Stimulated activated naive CD8-positive, alpha-beta T cell treated with anti-CD3 and anti-CD28 coated beads, Interleukin-15, amount 100 ng/mL, for 72 hours (primary cell): ENCODE data around the gene PILRA.
A peak's percentile ranks its signal among the peaks of the same experiment; 100 is the strongest.
"Not testable (repeated sequence)": the region's sequence is repeated elsewhere in the genome, so short reads cannot be mapped to it uniquely, and the experiment has no call there.

Source experiments
- ATAC-seq: fragments of 150-1000 bp; cut with Tn5 transposase; 2 replicates; pipeline ENCODE4 v1.10.0; 2021; ENCODE audit warnings: mild to moderate bottlenecking, moderate library complexity
- DNase-seq, 2 donors: peaks; one replicate each; pipeline ENCODE4 v3.0.0; 2021 to 2022
- H3K27ac Mint-ChIP-seq, 2 donors: one replicate each; pipeline ENCODE4 v1.8.0; 2022; ENCODE audit warnings: mild to moderate bottlenecking in 2 of 2, mixed read lengths in 2 of 2, moderate library complexity in 2 of 2
- H3K27me3 Mint-ChIP-seq: one replicate; pipeline ENCODE4 v1.8.0; 2022; ENCODE audit warnings: mixed read lengths
- H3K4me1 Mint-ChIP-seq: one replicate; pipeline ENCODE4 v1.8.0; 2022; ENCODE audit warnings: mild to moderate bottlenecking, mixed read lengths
- H3K4me3 Mint-ChIP-seq, 2 donors: one replicate each; pipeline ENCODE4 v1.8.0; 2022; ENCODE audit warnings: mild to moderate bottlenecking in 2 of 2, mixed read lengths in 2 of 2, moderate library complexity in 1 of 2
- H3K9me3 Mint-ChIP-seq, 2 donors: one replicate each; pipeline ENCODE4 v1.8.0; 2022; ENCODE audit warnings: mixed read lengths in 2 of 2

PILRA gene

DNA sequence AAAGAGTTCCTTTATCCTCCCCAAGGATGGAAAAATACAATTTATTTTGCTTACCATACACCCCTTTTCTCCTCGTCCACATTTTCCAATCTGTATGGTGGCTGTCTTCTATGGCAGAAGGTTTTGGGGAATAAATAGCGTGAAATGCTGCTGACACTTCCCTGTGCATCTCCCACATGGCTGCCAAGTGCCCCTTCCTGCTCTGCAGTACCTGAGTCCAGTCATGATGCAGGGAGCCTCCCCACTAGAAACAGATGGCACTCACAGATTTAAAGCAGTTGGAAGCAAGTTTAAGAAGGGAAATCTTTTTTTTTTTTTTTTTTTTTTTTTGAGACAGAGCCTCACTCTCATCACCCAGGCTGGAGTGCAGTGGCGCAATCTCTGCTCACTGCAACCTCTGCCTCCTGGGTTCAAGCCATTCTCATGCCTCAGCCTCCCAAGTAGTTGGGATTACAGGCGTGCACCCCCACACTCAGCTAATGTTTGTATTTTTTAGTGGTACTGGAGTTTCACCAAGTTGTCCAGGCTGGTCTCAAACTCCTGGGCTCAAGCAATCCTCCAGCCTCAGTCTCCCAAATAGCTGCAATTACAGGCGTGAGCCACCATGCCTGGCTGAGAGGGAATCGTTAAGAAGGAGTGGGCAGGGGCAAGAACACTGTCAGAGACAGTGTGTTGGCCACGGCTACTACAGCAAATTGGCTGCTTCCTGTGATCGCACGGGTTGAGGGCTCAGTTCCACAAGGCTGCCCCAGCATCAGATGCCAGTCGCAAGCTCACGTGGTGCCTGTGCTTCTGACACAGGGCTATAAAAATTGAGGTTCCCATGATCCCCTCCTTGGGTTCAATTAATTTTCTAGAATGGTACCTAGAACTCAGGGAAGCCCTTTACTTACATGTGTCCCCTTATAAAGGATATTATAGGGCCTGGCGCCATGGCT, 5.3 kb upstream of the PILRA start:
- DNase-seq (no peak), ATAC-seq (no peak)
- Mint-ChIP-seq H3K27ac (no peak overlapping the region), H3K4me3 (no peak overlapping the region), H3K27me3 (no peaks in the 10 kb centered on the region), H3K9me3 (no peaks in the 10 kb centered on the region), H3K4me1 (peaks cover 82% of the 10 kb centered on the region)

DNA sequence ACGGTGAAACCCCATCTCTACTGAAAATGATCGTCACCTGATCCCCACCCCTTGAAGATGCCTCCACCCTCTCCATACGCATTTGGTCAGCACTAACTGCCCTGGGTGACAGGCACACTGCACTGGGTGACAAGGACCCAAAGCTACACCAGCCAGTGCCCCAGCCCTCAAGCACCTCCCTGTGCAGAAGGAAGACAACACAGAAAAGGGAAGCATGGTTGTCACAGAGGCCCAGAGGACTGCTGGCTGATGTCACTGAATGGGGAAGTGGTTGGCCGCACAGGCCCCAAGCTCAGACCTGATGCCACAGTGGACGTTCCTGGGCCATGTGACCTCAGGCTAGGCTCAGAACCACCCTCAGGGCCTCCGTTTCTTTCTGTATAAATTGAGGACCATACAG, 4.2 kb upstream of the PILRA start:
- no peak overlapping the region for H3K4me3 Mint-ChIP-seq
- H3K27me3 Mint-ChIP-seq, result no peaks in the 10 kb centered on the region
- ATAC-seq, result no peak
- DNase-seq, result no peak
- peak overlapping the region in 1 of 2 donors; percentile 74 for H3K27ac Mint-ChIP-seq
- peaks cover 82% of the 10 kb centered on the region for H3K4me1 Mint-ChIP-seq
- no peaks in the 10 kb centered on the region for H3K9me3 Mint-ChIP-seq

DNA sequence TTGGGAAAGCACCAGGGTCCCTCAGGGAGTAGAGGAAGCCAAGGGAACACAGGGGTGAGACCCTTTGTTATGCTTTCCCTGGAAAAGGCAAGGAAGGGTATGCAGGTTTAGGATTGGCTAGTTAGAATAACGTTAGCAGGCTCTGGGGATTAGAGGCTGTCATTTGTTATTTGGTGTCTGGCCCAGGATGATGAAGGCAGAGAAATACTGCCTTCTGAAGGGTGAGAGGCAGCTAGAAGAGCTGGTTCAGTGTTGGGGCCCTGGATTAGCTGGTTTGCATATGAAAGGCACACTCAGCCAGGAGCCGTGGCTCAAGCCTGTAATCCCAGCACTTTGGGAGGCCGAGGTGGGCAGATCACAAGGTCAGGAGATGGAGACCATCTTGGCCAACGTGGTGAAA, 3.0 kb upstream of the PILRA start:
- H3K27me3 Mint-ChIP-seq, result no peaks in the 10 kb centered on the region
- H3K9me3 Mint-ChIP-seq, result no peaks in the 10 kb centered on the region
- no peak overlapping the region for H3K4me3 Mint-ChIP-seq
- peak overlapping the region in 1 of 2 donors; percentile 84 for H3K27ac Mint-ChIP-seq
- peaks cover 82% of the 10 kb centered on the region for H3K4me1 Mint-ChIP-seq
- ATAC-seq (no peak), DNase-seq (no peak)

DNA sequence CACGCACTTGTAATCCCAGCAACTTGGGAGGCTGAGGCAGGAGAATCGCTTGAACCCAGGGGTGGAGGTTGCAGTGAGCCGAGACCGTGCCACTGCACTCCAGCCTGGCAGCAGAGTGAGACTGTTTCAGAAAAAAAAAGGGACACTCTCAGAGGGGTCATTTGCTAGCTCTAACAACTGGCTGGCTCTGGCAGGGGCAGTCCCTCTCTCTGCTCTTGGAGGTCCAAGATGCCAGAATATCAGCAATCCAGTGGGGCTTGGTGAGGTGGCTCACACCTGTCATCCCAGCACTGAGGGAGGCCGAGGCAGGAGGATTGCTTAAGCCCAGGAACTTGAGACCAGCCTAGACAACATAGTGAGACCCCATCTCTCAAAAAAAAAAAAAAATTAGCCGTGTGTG, 2.5 kb upstream of the PILRA start:
- no peak overlapping the region for H3K4me3 Mint-ChIP-seq
- H3K4me1 Mint-ChIP-seq, result peaks cover 77% of the 10 kb centered on the region
- H3K27me3 Mint-ChIP-seq, result no peaks in the 10 kb centered on the region
- peak overlapping the region in 1 of 2 donors; percentile 98 for H3K27ac Mint-ChIP-seq
- no peaks in the 10 kb centered on the region for H3K9me3 Mint-ChIP-seq
- no peak for DNase-seq
- ATAC-seq, result no peak

DNA sequence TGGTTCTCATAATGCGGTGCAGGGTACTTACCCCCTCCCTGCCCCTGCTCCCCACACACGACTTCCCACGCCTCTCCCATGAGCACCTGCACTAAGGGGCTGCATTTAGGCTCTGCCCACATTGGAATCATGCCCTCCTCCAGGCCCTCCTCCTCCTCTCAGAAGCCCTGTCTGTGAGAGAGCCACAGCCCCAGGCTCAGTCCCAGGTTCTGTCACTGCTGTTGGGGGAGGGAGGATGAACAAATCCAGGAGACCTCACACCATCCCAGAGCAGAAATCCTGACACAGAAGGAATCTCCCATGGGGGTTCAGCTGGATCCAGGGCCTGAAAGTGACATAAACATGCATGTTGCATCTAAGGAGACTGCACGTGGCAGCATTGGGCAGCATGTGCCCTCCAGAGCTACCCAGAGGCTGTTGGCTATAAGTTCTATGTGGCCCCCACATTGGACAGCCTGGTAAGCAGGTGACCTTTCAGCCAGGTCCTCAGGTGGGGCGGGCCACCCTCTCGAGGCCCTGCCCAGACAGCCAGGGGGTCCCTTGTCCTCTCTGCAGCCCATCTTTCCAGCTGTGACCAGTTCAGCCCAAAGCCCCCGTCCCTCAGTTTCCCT, 1.6 kb upstream of the PILRA start:
- Mint-ChIP-seq H3K9me3 (no peaks in the 10 kb centered on the region), H3K4me3 (peak overlapping the region in 1 of 2 donors; percentile 63), H3K27ac (peak overlapping the region; percentile 97 to 98), H3K27me3 (no peaks in the 10 kb centered on the region), H3K4me1 (peaks cover 68% of the 10 kb centered on the region)
- ATAC-seq, result peak; percentile 1
- DNase-seq, result no peak

DNA sequence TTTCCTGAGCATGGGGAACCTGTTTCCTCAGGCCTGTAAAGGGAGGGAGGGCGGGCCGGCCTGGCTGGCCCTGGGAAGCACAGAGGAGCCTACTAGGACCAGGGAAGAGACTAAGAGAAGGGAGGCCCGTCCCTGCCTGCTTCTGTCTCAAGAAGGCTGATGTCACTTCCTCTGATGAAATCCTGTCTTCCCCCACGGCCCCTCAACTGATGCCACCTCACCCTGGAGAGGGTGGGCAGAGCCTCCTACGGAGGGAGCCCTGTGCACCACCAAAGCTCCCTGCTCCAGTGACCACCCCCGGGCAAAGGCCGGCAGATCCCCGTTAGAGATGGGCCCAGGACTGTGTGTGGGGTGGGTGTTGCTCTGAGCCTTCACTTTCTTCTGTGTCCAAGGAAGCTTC, 1.0 kb upstream of the PILRA start:
- peak in 1 of 2 donors; percentile 41 for DNase-seq
- peak overlapping the region; percentile 65 to 77 for H3K4me3 Mint-ChIP-seq
- peak; percentile 62 for ATAC-seq
- H3K4me1 Mint-ChIP-seq, result peaks cover 62% of the 10 kb centered on the region
- H3K27me3 Mint-ChIP-seq, result no peaks in the 10 kb centered on the region
- H3K27ac Mint-ChIP-seq, result peak overlapping the region; percentile 97 to 98
- no peaks in the 10 kb centered on the region for H3K9me3 Mint-ChIP-seq

- Mint-ChIP-seq H3K9me3 (no peaks in the 10 kb centered on the region), H3K4me3 (peak overlapping the region; percentile 65 to 77), H3K27me3 (no peaks in the 10 kb centered on the region), H3K27ac (peak overlapping the region; percentile 97 to 98), H3K4me1 (peaks cover 58% of the 10 kb centered on the region)
- ATAC-seq, result peak; percentile 18
- no peak for DNase-seq
Measured at GRCh38 chr7:100372694-100373093, 593 bp upstream of the PILRA start.

- Mint-ChIP-seq H3K27ac (peak overlapping the region; percentile 66 to 67), H3K4me3 (peak overlapping the region in 1 of 2 donors; percentile 13), H3K4me1 (peaks cover 46% of the 10 kb centered on the region)
- peak; percentile 29 for ATAC-seq
- not testable (repeated sequence) for H3K9me3 Mint-ChIP-seq, H3K27me3 Mint-ChIP-seq, DNase-seq
Measured at GRCh38 chr7:100373870-100374598, 747 bp downstream of the PILRA start.

DNA sequence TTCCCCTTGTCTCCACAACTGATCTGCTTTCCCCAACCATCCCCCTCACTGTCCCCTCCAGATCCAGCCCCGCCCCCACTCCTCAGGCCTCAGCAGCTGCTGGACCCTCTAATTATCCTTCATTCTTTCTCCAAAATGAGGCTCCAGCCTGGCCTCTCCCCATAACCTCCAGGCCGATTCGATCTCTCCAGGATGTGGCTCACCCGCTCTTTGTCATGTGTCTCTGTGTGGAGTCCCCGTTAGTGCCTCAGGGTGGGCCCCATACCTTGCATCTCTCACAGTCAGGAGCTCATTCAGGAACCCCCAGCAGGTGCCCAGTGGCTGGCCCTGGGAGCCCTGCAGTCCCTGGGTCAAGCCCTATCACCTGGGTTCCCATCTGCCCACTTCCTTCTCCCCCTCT, 1.3 kb downstream of the PILRA start:
- Mint-ChIP-seq H3K4me3 (peak overlapping the region in 1 of 2 donors; percentile 13), H3K9me3 (no peaks in the 10 kb centered on the region), H3K4me1 (peaks cover 43% of the 10 kb centered on the region), H3K27me3 (no peaks in the 10 kb centered on the region), H3K27ac (peak overlapping the region; percentile 54 to 66)
- no peak for DNase-seq
- ATAC-seq, result peak; percentile 49

- Mint-ChIP-seq H3K4me3 (no peak overlapping the region), H3K9me3 (no peaks in the 10 kb centered on the region), H3K27ac (no peak overlapping the region), H3K4me1 (peaks cover 38% of the 10 kb centered on the region), H3K27me3 (no peaks in the 10 kb centered on the region)
- ATAC-seq, result no peak
- no peak for DNase-seq
Measured at GRCh38 chr7:100376066-100376465, 2.8 kb downstream of the PILRA start.

- Mint-ChIP-seq H3K4me3 (no peak overlapping the region), H3K27ac (no peak overlapping the region), H3K27me3 (peaks cover 8% of the 10 kb centered on the region), H3K9me3 (no peaks in the 10 kb centered on the region), H3K4me1 (peaks cover 27% of the 10 kb centered on the region)
- DNase-seq (no peak), ATAC-seq (no peak)
Measured at GRCh38 chr7:100378114-100378755, 4.9 kb downstream of the PILRA start.

GRCh38 chr7:100380196-100380595, 6.9 kb downstream of the PILRA start:
- Mint-ChIP-seq H3K4me3 (no peak overlapping the region), H3K27ac (no peak overlapping the region), H3K27me3 (peaks cover 8% of the 10 kb centered on the region), H3K4me1 (peaks cover 13% of the 10 kb centered on the region), H3K9me3 (no peaks in the 10 kb centered on the region)
- DNase-seq (no peak), ATAC-seq (no peak)

- not testable (repeated sequence) for H3K4me3 Mint-ChIP-seq, H3K27ac Mint-ChIP-seq, H3K9me3 Mint-ChIP-seq, ATAC-seq, H3K27me3 Mint-ChIP-seq, DNase-seq
- H3K4me1 Mint-ChIP-seq, result peaks cover 12% of the 10 kb centered on the region
Measured at GRCh38 chr7:100381531-100382233, 8.4 kb downstream of the PILRA start.

DNA sequence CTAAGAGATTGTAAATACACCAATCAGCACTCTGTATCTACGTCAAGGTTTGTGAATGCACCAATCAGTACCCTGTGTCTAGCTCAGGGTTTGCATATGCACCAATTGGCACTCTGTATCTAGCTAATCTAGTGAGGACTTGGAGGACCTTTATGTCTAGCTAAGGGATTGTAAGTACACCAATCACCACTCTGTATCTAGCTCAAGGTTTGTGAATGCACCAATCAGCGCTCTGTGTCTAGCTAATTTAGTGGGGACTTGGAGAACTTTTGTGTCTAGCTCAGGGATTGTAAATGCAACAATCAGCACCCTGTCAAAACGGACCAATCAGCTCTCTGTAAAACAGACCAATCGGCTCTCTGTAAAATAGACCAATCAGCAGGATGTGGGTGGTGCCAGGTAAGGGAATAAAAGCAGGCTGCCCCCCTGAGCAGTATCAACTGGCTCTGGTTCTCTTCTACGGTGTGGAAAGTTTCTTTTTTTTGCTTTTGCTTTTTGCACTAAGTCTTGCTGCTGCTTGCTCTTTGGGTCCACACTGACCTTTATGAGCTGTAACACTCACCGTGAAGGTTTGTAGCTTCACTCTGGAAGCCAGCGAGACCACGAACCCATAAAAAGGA, 9.1 kb downstream of the PILRA start:
- not testable (repeated sequence) for DNase-seq, H3K27ac Mint-ChIP-seq, H3K27me3 Mint-ChIP-seq, H3K9me3 Mint-ChIP-seq
- Mint-ChIP-seq H3K4me3 (peak overlapping the region; percentile 28 to 43), H3K4me1 (peaks cover 12% of the 10 kb centered on the region)
- peak; percentile 67 for ATAC-seq
